Measurements from ENCODE around the gene CDC42EP3. TPM values are rescaled to one million over a fixed set of nuclear protein-coding genes. Genes with fewer than 3 reads are reported as not detected.

The CDC42EP3 gene
- polyA plus RNA-seq, 1 donor from 2014 or later: 25.2 TPM

DNA sequence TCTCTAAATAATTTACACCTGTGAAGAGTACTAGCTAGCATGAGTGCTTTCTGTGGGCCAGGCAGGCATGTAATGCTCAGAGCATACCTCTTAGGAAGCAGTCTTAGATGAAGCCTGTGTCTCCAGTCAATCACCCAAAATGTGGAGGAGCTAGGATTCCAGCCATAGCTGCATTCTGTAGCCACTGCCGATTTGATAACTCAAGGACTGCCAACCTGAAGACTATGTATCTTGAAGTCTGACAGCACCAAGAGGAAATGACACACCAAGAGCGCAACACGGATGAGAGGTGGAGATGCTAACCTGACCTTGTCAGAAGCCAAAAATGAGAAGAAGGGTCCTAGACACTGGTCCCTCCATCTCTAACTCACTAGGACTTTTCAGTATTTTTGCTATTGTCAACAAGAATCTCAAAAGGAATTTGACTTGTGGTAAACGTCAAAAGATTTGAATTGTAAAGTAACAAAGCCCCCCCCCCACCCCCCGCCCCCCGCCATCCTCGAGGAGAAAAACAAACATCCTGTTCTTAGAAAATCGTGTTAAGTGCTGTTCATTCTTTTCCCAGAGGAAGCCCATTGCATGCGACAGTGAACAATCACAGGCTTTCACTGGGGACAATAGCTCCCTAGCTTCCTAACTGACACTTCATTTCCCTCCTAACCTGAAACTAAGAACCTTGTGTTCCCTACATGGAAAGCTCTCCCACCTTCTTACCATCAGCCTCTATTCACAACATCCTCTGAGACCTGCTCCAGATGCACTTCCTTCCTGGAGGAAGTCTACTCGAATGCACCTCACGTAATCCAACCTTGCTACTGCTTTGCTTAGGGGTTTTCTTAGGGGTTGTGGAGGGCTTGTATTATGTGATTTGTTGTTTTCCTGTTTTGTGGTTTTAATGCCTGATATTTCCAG lies 14.7 kb downstream of the CDC42EP3 start:
- H3K27ac ChIP-seq (ENCODE audit: low read length): no peak overlapping the region
- H3K79me2 ChIP-seq (replicated peaks; ENCODE audit: insufficient read depth, low read length): peaks cover 64% of the 10 kb centered on the region
- no peaks in the 10 kb centered on the region for H3K36me3 ChIP-seq (ENCODE audit: insufficient read depth, low read length)

DNA sequence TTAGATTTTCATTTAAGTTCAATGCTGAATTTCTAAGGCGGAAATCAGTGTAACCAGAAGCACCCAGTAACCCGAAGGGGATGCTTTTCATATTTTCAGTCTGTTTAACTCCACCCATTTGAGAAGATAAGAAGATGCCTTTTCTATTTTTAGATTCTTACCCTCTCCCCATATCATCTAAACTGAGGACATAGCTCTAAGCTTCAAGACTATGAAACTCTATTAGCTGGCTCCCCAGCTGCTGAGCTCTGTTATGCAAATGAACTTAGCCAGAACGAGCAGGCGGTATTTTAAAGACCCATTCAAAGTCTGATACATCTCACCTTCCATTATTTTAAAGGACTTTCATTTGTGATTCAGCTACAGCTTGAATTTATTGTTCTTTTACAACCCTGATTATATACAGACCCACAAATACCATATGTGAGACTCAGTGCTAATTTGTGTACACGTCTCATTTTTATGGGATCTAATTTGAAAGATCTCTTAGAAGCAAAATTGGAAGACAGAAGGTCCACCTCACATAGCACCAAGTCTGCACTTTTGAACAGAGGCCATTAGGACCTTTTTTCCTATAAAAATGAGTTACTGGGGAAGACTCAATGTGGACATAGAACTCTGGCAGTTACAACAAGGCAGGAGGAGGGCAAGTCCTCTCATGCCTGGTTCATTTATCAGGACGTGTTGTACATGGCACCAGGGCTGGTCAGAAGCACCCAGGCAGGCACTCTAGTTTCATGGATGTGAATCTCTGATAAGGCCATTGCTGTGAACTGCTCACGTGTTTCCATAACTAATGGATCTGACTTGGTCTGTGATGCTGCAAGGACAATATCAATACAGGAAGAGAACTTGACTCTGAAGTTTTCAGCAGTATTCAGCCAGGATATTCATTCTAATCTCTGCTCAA lies 16.3 kb downstream of the CDC42EP3 start:
- Histone ChIP-seq H3K4me3 (ENCODE audit: low read length) (no peak overlapping the region), H3K79me2 (replicated peaks; ENCODE audit: insufficient read depth, low read length) (peaks cover 65% of the 10 kb centered on the region), H3K9me3 (ENCODE audit: low read length) (no peaks in the 10 kb centered on the region), H3F3A (ENCODE audit: insufficient read depth, low read length, poor library complexity, severe bottlenecking) (no peaks in the 10 kb centered on the region), H3K27me3 (ENCODE audit: insufficient read depth, low read depth, low read length) (no peaks in the 10 kb centered on the region), H3K27ac (ENCODE audit: low read length) (no peak overlapping the region), H3K9ac (ENCODE audit: low read length) (no peak overlapping the region), H3K36me3 (ENCODE audit: insufficient read depth, low read length) (no peaks in the 10 kb centered on the region), H3K9me2 (ENCODE audit: insufficient read depth, low read length) (no peaks in the 10 kb centered on the region), H3K4me2 (ENCODE audit: low read length) (no peak overlapping the region), H4K20me1 (ENCODE audit: insufficient read depth) (peaks cover 5% of the 10 kb centered on the region), H2AFZ (ENCODE audit: low read depth, low read length) (no peak overlapping the region)
- no peak for TF ChIP-seq MXI1 (conservative IDR thresholded peaks at IDR 0.05; ENCODE audit: poor library complexity, severe bottlenecking)

More for the DNA sequence above, 14.7 kb downstream of the CDC42EP3 start:
- no peak overlapping the region for H3K4me3 ChIP-seq (ENCODE audit: low read length)
- H3K9me2 ChIP-seq (ENCODE audit: insufficient read depth, low read length): no peaks in the 10 kb centered on the region
- no peaks in the 10 kb centered on the region for H3K27me3 ChIP-seq (ENCODE audit: insufficient read depth, low read depth, low read length)
- H3K4me2 ChIP-seq (ENCODE audit: low read length): no peak overlapping the region
- H3K9me3 ChIP-seq (ENCODE audit: low read length): no peaks in the 10 kb centered on the region
- H2AFZ ChIP-seq (ENCODE audit: low read depth, low read length): no peak overlapping the region
- H3K9ac ChIP-seq (ENCODE audit: low read length): no peak overlapping the region
- peaks cover 5% of the 10 kb centered on the region for H4K20me1 ChIP-seq (ENCODE audit: insufficient read depth)
- no peaks in the 10 kb centered on the region for H3F3A ChIP-seq (ENCODE audit: insufficient read depth, low read length, poor library complexity, severe bottlenecking)
- TF ChIP-seq, protein P1, sequence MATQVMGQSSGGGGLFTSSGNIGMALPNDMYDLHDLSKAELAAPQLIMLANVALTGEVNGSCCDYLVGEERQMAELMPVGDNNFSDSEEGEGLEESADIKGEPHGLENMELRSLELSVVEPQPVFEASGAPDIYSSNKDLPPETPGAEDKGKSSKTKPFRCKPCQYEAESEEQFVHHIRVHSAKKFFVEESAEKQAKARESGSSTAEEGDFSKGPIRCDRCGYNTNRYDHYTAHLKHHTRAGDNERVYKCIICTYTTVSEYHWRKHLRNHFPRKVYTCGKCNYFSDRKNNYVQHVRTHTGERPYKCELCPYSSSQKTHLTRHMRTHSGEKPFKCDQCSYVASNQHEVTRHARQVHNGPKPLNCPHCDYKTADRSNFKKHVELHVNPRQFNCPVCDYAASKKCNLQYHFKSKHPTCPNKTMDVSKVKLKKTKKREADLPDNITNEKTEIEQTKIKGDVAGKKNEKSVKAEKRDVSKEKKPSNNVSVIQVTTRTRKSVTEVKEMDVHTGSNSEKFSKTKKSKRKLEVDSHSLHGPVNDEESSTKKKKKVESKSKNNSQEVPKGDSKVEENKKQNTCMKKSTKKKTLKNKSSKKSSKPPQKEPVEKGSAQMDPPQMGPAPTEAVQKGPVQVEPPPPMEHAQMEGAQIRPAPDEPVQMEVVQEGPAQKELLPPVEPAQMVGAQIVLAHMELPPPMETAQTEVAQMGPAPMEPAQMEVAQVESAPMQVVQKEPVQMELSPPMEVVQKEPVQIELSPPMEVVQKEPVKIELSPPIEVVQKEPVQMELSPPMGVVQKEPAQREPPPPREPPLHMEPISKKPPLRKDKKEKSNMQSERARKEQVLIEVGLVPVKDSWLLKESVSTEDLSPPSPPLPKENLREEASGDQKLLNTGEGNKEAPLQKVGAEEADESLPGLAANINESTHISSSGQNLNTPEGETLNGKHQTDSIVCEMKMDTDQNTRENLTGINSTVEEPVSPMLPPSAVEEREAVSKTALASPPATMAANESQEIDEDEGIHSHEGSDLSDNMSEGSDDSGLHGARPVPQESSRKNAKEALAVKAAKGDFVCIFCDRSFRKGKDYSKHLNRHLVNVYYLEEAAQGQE (IDR thresholded peaks at IDR 0.05; ENCODE audit: borderline replicate concordance): no peak
- no peak for TF ChIP-seq POLR2AphosphoS5 (IDR thresholded peaks at IDR 0.05)
- TF ChIP-seq, protein P2, sequence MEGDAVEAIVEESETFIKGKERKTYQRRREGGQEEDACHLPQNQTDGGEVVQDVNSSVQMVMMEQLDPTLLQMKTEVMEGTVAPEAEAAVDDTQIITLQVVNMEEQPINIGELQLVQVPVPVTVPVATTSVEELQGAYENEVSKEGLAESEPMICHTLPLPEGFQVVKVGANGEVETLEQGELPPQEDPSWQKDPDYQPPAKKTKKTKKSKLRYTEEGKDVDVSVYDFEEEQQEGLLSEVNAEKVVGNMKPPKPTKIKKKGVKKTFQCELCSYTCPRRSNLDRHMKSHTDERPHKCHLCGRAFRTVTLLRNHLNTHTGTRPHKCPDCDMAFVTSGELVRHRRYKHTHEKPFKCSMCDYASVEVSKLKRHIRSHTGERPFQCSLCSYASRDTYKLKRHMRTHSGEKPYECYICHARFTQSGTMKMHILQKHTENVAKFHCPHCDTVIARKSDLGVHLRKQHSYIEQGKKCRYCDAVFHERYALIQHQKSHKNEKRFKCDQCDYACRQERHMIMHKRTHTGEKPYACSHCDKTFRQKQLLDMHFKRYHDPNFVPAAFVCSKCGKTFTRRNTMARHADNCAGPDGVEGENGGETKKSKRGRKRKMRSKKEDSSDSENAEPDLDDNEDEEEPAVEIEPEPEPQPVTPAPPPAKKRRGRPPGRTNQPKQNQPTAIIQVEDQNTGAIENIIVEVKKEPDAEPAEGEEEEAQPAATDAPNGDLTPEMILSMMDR (IDR thresholded peaks at IDR 0.05; ENCODE audit: poor library complexity, severe bottlenecking): no peak
- no peak for TF ChIP-seq RAD21 (conservative IDR thresholded peaks at IDR 0.05)
- TF ChIP-seq TAF1 (IDR thresholded peaks at IDR 0.05; ENCODE audit: low read depth): no peak
- no peak for TF ChIP-seq EZH2 (IDR thresholded peaks at IDR 0.05; ENCODE audit: borderline replicate concordance, insufficient read depth, low read length, poor library complexity, severe bottlenecking)
- no peak for TF ChIP-seq SMC3 (conservative IDR thresholded peaks at IDR 0.05; ENCODE audit: poor library complexity)
- no peak for TF ChIP-seq EP300 (conservative IDR thresholded peaks at IDR 0.05; ENCODE audit: poor library complexity, severe bottlenecking)
- TF ChIP-seq MXI1 (conservative IDR thresholded peaks at IDR 0.05; ENCODE audit: poor library complexity, severe bottlenecking): no peak

Data from neural cell (in vitro differentiated cells).